HG03135 (cell line): ENCODE data around the gene CRY1.
"Not testable (repeated sequence)": the region's sequence is repeated elsewhere in the genome, so short reads cannot be mapped to it uniquely, and the experiment has no call there.

Experiments
- ATAC-seq: cut with Tn5 transposase; IDR thresholded peaks from one replicate; pipeline ENCODE4 v1.9.1; 2021; ENCODE audit warnings: mild to moderate bottlenecking, moderate library complexity; ENCODE audit not compliant: unreplicated experiment

Gene CRY1

GRCh38 chr12:107011519-107011918 is 81.8 kb downstream of the CRY1 start:
- ATAC-seq = no peak

DNA sequence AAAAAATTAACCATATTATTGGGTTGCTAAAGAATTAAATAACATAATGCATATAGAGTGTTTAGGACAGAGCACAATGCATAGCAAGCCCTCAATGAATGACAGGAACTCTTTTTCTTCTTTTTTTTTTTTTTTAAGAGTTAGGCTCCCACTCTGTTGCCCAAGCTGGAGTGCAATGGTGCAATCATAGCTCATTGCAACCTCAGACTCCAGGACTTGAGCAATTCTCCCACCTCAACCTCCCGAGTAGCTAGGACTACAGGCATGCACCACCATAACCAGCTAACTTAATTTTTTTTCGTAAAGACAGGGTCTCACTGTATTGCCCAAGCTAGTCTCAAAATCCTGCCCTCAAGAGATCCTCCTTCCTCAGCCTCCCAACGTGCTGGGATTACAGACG is 85.9 kb downstream of the CRY1 start:
- no peak for ATAC-seq

- ATAC-seq = not testable (repeated sequence)
These were observed 90.7 kb downstream of the CRY1 start for GRCh38 chr12:107002665-107003064.

DNA sequence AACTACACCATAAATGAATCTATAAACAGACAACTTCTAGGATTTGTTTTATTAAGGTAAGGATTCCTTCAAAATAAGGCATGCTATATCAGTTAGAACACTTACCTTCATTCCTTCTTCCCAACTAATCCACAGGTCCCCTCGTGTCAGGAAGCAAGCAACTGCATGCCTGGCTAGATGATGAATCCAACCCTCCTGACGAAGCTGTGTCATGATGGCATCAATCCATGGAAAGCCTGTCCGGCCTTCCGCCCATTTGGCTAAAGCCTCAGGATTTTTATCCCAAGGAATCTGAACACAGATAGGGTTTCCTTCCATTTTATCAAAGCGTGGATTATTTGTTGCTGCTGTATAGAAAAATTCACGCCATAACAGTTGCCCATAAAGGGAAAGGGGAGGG is 93.9 kb downstream of the CRY1 start:
- no peak for ATAC-seq

DNA sequence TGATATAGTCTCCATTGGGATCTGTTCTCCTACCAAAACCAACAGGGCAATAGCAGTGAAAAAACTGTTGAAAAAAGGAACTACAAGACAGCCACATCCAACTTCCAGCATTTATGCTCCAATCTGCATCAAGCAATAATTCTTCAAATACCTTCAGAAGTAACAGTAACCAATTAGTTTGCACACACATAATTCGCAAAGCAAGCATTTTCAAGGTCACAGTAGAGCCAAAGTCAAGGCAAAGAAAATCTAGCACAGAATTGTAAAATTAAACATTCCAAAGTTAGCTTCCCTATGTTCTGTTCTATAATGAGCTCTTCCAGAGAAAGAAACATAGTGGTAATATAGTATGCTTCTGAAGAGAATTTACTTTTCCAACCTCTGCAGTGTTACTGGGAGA is 95.4 kb downstream of the CRY1 start:
- no peak for ATAC-seq

DNA sequence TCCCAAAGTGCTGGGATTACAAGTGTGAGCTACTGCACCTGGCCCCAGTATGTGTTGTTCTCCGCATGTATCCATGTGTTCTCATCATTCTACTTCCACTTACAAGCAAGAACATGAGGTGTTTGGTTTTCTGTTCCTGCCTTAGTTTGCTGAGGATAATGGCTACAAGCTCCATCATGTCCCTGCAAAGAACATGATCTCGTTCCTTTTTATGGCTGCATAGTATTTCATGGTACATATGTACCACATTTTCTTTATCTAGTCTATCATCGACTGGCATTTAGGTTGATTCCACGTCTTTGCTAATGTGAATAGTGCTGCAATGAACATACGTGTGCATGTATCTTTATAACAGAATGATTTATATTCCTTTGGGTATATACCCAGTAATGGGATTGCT is 97.2 kb downstream of the CRY1 start:
- ATAC-seq = not testable (repeated sequence)

- no peak for ATAC-seq
These were observed 98.6 kb downstream of the CRY1 start for GRCh38 chr12:106994579-106995220.

GRCh38 chr12:106987846-106988245 is 105.5 kb downstream of the CRY1 start:
- ATAC-seq = no peak

DNA sequence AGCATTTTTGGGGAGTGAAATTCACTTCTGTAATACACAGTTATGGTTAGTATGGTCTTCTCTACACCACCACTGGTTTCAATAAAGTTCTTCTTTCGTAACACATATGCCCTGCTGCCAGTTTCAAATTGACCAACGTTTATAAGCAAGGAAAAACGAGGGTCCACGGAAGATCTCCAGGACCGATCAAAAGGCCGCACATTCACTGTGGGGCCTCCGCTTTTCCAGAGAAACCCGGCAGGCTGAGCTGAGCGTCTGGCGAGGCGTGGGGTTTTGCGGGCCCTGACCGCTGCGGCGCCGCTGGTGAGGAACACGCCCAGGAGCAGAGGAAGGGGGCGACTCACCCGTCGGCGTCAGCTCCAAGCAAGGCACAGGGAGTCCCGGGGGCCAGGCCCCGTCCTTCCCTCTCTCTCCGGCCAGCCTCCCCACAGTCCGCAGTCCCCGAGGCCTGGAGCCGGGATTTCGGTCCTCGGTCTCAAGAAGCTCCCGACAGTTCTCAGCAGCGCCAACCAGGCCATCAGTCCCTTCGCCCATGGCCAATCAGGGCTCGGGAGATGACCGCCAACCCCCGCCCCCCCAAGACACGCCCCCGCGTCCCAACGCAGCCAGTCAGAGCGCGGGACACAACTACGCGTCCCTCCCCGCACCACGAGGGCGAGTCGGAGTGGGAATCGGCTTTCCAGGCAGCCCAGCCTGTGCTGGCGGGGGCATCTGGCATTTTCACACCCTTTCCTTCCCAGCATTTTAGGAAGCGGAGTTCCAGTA is 106.5 kb downstream of the CRY1 start, which contains the start of gene MTERF2:
Gene MTERF2 (minus strand): TSS at position 522 of the 765 bp plus-strand sequence. CDS start 8,432 bp downstream, outside the sequence.
- ATAC-seq = peak; percentile 96

DNA sequence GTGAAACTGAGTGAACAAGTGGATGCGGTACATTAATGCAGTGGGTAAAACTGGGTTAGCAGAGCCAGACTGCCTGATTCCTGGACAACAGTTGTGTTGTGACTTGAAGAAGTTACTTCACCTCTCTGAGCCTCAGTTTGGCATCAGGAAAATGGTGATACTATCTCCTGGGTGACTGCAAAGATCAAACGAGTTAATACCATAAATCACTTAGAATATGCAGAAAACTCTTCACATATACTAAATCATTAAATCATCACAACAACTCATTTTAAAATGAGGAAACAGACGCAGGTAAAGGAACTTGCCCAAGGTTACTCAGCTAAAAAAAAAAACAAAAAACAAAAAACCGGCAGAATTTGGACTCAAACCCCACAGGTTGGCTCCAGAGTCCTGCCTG is 107.2 kb downstream of the CRY1 start:
- ATAC-seq = no peak

GRCh38 chr12:106985479-106985878 is 107.9 kb downstream of the CRY1 start:
- no peak for ATAC-seq

GRCh38 chr12:106984588-106985137 is 108.7 kb downstream of the CRY1 start:
- no peak for ATAC-seq

DNA sequence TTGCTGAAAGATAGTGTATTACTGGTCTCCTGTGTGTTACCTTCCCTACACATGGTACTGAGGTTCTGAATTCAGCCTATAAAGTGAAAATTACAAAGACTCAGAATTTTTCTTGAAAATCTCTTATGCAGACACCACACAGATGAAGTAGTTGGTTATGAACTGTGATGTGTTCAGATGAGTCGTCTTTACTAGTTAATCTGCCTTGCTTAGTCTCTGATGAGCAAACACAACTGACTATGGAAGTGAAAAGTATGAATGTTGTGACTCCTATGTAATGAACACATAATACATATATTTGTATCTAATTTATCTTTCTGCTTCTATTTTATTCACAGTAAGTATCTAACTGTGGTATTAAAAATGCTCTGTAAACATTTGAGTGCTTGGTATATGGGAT is 111.1 kb downstream of the CRY1 start:
- ATAC-seq = no peak

DNA sequence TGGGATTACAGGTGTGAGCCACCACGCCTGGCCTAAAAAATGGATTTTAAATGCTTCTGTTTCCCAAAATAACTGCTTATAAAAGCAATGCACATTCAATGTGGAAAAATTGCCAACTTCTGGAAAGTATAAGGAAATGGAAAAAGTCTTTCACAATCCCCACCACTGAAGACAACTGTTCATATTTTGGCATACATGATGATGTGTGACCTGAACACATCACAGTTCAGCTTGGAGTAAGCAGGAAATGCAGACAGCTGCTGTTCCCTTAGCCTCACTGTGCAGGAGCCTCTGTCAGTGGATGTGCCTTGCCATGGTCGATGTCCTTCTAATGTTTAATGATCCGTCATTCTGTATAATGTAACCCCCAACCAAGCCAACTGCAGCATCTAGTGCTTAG is 111.6 kb downstream of the CRY1 start:
- no peak for ATAC-seq

- no peak for ATAC-seq
These were observed 112.4 kb downstream of the CRY1 start for GRCh38 chr12:106980944-106981343.

- no peak for ATAC-seq
These were observed 115.1 kb downstream of the CRY1 start for GRCh38 chr12:106978035-106978800.

- no peak for ATAC-seq
These were observed 116.7 kb downstream of the CRY1 start for GRCh38 chr12:106976668-106977067.

GRCh38 chr12:106975993-106976658 is 117.2 kb downstream of the CRY1 start:
- no peak for ATAC-seq

DNA sequence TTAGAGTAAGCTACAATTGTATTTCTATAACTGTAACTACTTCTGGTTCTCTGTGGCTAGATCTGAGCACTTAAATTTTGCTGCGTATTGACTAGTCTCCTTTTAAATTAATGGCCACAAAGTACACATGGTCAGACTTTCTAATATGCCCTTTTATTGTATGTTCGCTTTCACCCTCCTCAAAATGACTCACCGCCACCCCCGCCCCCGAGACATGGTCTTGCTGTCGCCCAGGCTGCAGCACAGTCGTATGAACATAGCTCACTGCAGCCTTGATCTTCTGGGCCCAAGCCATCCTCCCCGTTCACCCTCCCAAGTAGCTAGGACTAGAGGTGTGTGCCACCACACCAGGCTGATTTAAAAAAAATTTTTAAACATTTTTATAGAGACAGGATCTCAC is 118.3 kb downstream of the CRY1 start:
- ATAC-seq = no peak

GRCh38 chr12:106974511-106974910 is 118.8 kb downstream of the CRY1 start:
- ATAC-seq = peak; percentile 79

DNA sequence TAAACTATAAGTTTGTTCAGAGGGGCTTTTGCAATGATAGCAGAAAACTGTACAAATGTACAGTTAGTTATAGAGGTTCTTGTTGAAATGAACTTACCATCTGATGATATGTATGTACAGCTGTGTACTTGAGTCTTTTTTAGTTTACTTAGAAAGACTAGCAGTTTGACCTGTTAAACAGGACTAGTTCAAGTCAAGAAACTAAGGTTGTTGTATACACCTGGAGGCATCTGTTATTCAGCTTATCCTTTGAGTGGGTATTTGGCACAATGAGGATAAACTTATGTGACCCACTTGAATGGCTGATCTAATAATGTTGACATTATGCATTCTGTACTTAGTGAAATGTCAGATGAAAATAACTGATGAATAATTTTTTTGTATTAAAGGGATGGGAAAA is 119.8 kb downstream of the CRY1 start:
- no peak for ATAC-seq
